Middle frontal gyrus (tissue), 1 donor: ENCODE results near the gene HPX.

Experiments used
- DNase-seq: peaks from one replicate; pipeline ENCODE4 v3.0.0-alpha.2; 2015; ENCODE audit warnings: low spot score; ENCODE audit errors: extremely low spot score

The HPX gene

GRCh38 chr11:6468712-6469495 lies 28.1 kb upstream of the HPX start:
- no peak for DNase-seq

- DNase-seq: no peak
Observed at GRCh38 chr11:6459099-6459450, 18.3 kb upstream of the HPX start.

- DNase-seq: no peak
Observed at GRCh38 chr11:6458352-6459098, 17.7 kb upstream of the HPX start.

GRCh38 chr11:6457581-6458320 lies 17.0 kb upstream of the HPX start:
- DNase-seq: no peak

- DNase-seq: no peak
Observed at GRCh38 chr11:6456361-6457073, 15.7 kb upstream of the HPX start.

GRCh38 chr11:6455070-6455469 lies 14.3 kb upstream of the HPX start:
- DNase-seq: no peak

GRCh38 chr11:6453152-6453551 lies 12.4 kb upstream of the HPX start:
- DNase-seq: no peak

- no peak for DNase-seq
Observed at GRCh38 chr11:6452219-6452618, 11.4 kb upstream of the HPX start.

- DNase-seq: no peak
Observed at GRCh38 chr11:6448574-6448973, 7.8 kb upstream of the HPX start.

GRCh38 chr11:6443269-6444003 lies 2.6 kb upstream of the HPX start:
- DNase-seq: peak; percentile 17

GRCh38 chr11:6442441-6442840 lies 1.7 kb upstream of the HPX start:
- DNase-seq: no peak

- peak; percentile 22 for DNase-seq
Observed at GRCh38 chr11:6438979-6439571, 1.7 kb downstream of the HPX start.

- DNase-seq: no peak
Observed at GRCh38 chr11:6437993-6438392, 2.8 kb downstream of the HPX start.

- no peak for DNase-seq
Observed at GRCh38 chr11:6437423-6437822, 3.4 kb downstream of the HPX start.

GRCh38 chr11:6433998-6434660 lies 6.7 kb downstream of the HPX start:
- no peak for DNase-seq

GRCh38 chr11:6431861-6432260 lies 8.9 kb downstream of the HPX start:
- no peak for DNase-seq

- DNase-seq: no peak
Observed at GRCh38 chr11:6427516-6427915, 13.3 kb downstream of the HPX start.

GRCh38 chr11:6420677-6421076 lies 20.1 kb downstream of the HPX start:
- no peak for DNase-seq

- DNase-seq: peak; percentile 56
Observed at GRCh38 chr11:6419009-6419631, 21.7 kb downstream of the HPX start, which contains the start of gene APBB1. TSS of gene APBB1 (minus strand) at chr11:6419094. CDS start at chr11:6411347, 7,747 bp downstream.
